Activated CD8-positive, alpha-beta T cell treated with anti-CD3 and anti-CD28 coated beads for 36 hours (primary cell): ENCODE results near the gene C10orf90. TPM values are rescaled to one million over a fixed set of nuclear protein-coding genes. Genes with fewer than 3 reads are reported as not detected.

Source experiments
- ATAC-seq: fragments of 200-7000 bp; cut with Tn5 transposase; one replicate; pipeline ENCODE4 v1.10.0; 2021; ENCODE audit warnings: mild to moderate bottlenecking, moderate library complexity
- CTCF ChIA-PET: fragments of 350-600 bp; sonication (Branson Sonifier 250); formaldehyde crosslinking; loops from one replicate; lab custom pipeline; 2021; ENCODE audit warnings: antibody characterized with exemption; lab: Charles Lee
- POLR2A ChIA-PET: fragments of 350-600 bp; sonication (Branson Sonifier 250); formaldehyde crosslinking; loops from one replicate; lab custom pipeline; 2021; ENCODE audit warnings: antibody characterized with exemption; lab: Charles Lee
- DNase-seq: peaks from one replicate; pipeline ENCODE4 v3.0.0-alpha.2; 2020
- H3K27ac Mint-ChIP-seq: one replicate; pipeline ENCODE4 v1.8.0; 2021; ENCODE audit warnings: mild to moderate bottlenecking, mixed read lengths
- H3K27me3 Mint-ChIP-seq: one replicate; pipeline ENCODE4 v1.8.0; 2021; ENCODE audit warnings: mixed read lengths
- H3K36me3 Mint-ChIP-seq: one replicate; pipeline ENCODE4 v1.8.0; 2021; ENCODE audit warnings: low read depth, mixed read lengths
- H3K4me1 Mint-ChIP-seq: one replicate; pipeline ENCODE4 v1.8.0; 2021; ENCODE audit warnings: low read depth, mixed read lengths
- H3K4me3 Mint-ChIP-seq: one replicate; pipeline ENCODE4 v1.8.0; 2021; ENCODE audit warnings: mild to moderate bottlenecking, moderate library complexity, mixed read lengths
- H3K9me3 Mint-ChIP-seq: one replicate; pipeline ENCODE4 v1.8.0; 2021; ENCODE audit warnings: mixed read lengths
- intact Hi-C: fragments of 100-400 bp; cut with micrococcal nuclease; formaldehyde crosslinking; loops from one replicate; pipeline ENCODE4 v1.10.0; 2022
- total RNA-seq, 2 experiments: library from RNA; stranded (reverse); gene quantifications; one replicate each; pipeline ENCODE4 v1.2.3, GENCODE V29; 2021
- TF ChIP-seq, protein P1 (sequence below): fragments of 200-600 bp; IDR thresholded peaks from one replicate; pipeline ENCODE4 v1.8.0; 2022; ENCODE audit warnings: antibody characterized with exemption, mild to moderate bottlenecking

C10orf90 gene
- total RNA-seq, 2 experiments from 2014 or later = not detected

DNA sequence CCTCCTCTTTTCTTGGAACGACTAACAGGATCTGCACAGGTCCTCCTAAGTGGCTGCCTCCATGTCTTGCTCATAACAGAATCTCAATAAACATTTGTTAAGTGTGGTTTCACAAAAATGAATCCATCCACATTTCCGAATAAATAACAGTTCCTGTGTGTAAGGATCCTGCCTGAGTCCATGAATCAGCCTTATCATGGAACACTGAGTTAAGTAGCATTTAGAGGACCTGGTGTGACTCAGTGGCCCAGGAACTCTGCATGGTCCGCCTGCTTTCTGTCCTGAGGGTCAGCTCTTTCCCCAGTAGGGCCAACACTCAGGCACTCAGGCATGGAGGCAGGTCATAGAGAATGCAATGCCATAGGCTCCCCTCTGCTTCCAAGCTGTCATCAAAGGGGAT is 15.8 kb upstream of the C10orf90 start:
- no peaks in the 10 kb centered on the region for H3K9me3 Mint-ChIP-seq
- DNase-seq (no peak), ATAC-seq (no peak)
- no peaks in the 10 kb centered on the region for H3K36me3 Mint-ChIP-seq
- POLR2A ChIA-PET = no interaction called here
- H3K27ac Mint-ChIP-seq = no peak overlapping the region
- H3K27me3 Mint-ChIP-seq = no peaks in the 10 kb centered on the region
- CTCF ChIA-PET = no interaction called here
- H3K4me1 Mint-ChIP-seq = no peaks in the 10 kb centered on the region
- intact Hi-C loops = no loop called here
- no peak overlapping the region for H3K4me3 Mint-ChIP-seq
- TF ChIP-seq, protein P1, sequence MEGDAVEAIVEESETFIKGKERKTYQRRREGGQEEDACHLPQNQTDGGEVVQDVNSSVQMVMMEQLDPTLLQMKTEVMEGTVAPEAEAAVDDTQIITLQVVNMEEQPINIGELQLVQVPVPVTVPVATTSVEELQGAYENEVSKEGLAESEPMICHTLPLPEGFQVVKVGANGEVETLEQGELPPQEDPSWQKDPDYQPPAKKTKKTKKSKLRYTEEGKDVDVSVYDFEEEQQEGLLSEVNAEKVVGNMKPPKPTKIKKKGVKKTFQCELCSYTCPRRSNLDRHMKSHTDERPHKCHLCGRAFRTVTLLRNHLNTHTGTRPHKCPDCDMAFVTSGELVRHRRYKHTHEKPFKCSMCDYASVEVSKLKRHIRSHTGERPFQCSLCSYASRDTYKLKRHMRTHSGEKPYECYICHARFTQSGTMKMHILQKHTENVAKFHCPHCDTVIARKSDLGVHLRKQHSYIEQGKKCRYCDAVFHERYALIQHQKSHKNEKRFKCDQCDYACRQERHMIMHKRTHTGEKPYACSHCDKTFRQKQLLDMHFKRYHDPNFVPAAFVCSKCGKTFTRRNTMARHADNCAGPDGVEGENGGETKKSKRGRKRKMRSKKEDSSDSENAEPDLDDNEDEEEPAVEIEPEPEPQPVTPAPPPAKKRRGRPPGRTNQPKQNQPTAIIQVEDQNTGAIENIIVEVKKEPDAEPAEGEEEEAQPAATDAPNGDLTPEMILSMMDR = no peak

DNA sequence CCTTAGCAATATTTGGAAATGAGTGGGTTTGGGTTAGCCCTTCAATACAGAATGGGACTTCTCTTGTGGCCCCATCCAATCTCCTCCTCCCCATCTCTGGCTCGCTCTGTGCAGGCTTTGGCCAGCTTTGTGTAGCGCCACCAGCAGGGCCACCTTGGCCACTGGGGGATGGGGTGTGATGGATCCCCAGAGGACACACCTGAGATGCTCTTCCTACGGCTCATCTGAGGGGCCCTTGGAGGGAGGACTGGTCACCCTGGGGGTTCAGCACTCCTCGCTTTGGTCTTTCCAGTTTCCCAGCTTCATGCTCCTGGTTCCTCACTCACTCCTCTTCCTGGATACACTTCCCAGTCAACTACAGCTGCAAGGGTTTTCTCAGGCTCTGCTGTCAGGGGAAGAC is 15.3 kb upstream of the C10orf90 start:
- Mint-ChIP-seq H3K4me3 (no peak overlapping the region), H3K36me3 (no peaks in the 10 kb centered on the region), H3K27ac (no peak overlapping the region), H3K27me3 (no peaks in the 10 kb centered on the region), H3K9me3 (no peaks in the 10 kb centered on the region), H3K4me1 (no peaks in the 10 kb centered on the region)
- no peak for ATAC-seq
- intact Hi-C loops = no loop called here
- DNase-seq = no peak
- CTCF ChIA-PET = no interaction called here
- TF ChIP-seq, protein P1 = no peak
- POLR2A ChIA-PET = no interaction called here

DNA sequence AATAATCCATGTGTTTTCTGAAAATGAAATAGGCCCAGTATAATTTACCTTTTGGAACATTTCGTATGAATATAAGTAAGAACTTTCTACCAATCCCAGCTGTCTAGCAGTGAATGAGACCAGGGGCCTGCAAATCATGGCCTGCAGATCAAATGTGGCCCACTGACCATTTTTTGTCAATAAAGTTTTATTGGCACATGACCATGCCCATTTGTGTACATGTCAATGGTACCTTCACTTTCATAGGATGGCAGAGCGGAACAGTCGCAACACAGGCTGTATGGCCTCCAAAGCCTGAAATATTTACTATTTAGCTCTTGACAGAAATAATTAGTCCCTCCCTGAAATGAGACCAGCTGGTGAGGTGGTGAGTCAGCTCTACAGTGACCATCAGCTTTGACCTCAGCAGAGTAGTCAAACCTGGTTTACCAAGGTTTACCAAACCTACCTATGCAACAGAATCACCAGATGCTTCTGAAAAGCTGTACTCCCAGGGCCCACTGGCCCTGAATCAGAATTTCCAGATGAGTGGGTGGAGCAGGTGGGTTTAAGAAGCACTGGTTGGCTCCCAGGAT is 13.8 kb upstream of the C10orf90 start:
- DNase-seq (no peak), ATAC-seq (no peak)
- CTCF ChIA-PET = no interaction called here
- Mint-ChIP-seq H3K9me3 (no peaks in the 10 kb centered on the region), H3K36me3 (no peaks in the 10 kb centered on the region), H3K27ac (no peak overlapping the region), H3K4me3 (no peak overlapping the region), H3K4me1 (no peaks in the 10 kb centered on the region), H3K27me3 (no peaks in the 10 kb centered on the region)
- TF ChIP-seq, protein P1 = no peak
- intact Hi-C loops = no loop called here
- POLR2A ChIA-PET = no interaction called here

DNA sequence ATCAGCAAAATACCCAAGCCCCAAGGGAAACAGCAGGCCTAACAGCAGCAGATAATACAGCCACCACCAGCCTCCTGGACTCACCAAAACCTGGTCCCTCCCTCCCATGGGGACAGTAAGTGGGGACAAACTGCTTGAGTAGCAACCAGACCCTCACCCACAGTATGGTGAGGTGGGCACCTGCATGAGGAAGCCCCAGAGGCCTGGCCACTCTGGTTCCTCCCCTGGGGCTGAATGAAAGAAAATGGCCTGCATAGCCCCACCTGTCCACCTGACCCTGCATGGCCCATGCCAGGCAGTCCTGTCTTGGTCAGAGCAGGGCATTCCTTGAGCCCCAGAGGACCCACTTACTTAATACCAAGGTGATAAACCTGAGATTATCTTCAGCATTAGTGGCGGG is 13.0 kb upstream of the C10orf90 start:
- ATAC-seq (no peak), DNase-seq (no peak)
- no peaks in the 10 kb centered on the region for H3K9me3 Mint-ChIP-seq
- intact Hi-C loops = no loop called here
- no peaks in the 10 kb centered on the region for H3K36me3 Mint-ChIP-seq
- TF ChIP-seq, protein P1 = no peak
- no peaks in the 10 kb centered on the region for H3K4me1 Mint-ChIP-seq
- CTCF ChIA-PET = no interaction called here
- POLR2A ChIA-PET = no interaction called here
- H3K27me3 Mint-ChIP-seq = no peaks in the 10 kb centered on the region
- no peak overlapping the region for H3K27ac Mint-ChIP-seq
- no peak overlapping the region for H3K4me3 Mint-ChIP-seq

DNA sequence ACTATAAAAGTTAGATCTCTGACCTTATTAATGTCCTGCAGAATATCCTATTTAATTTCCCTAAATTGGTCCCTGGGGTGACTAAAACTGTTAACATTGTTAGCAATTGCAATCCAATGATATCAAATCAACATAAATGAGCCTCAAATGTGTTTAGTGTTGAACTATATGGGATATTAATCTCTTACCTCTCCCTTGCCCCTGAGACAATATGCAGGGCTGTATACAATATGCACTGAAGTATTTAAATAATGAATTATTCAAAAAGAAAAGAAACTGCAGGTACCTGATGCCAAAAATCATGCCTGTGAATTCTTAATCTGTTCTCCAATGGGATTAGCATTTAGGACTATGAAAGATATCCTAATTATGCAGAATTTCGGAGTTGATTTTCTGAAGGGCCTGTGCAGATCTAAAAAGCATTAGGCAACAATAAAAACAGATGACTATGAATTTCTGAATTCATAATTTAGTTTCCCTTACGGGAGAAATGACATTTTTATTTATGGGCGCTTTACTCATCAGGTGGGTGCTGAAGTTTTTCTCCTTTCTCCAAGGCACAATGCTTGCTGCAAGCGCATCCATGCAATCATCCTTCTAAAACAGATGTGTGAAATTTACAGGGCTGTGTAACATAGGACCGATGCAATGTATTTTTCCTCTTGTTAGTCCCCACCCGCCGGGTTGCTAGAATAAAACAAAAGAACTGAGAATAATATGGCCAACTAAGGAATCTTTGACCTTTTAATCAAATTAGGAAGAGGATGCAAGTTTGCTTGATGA is 5.4 kb upstream of the C10orf90 start:
- CTCF ChIA-PET = no interaction called here
- intact Hi-C loops = no loop called here
- TF ChIP-seq, protein P1 = no peak

More for the DNA sequence above, 5.4 kb upstream of the C10orf90 start:
- no peak for ATAC-seq
- Mint-ChIP-seq H3K9me3 (peaks cover 6% of the 10 kb centered on the region), H3K4me3 (no peak overlapping the region), H3K27ac (no peak overlapping the region), H3K4me1 (no peaks in the 10 kb centered on the region), H3K27me3 (no peaks in the 10 kb centered on the region), H3K36me3 (no peaks in the 10 kb centered on the region)
- POLR2A ChIA-PET = no interaction called here
- DNase-seq = no peak
